Calu3 (cell line): Measurements from ENCODE around the gene HNRNPLL. TPM values are rescaled to one million over a fixed set of nuclear protein-coding genes. Genes with fewer than 3 reads are reported as not detected.

Source experiments
- BruUV-seq: library from RNA; stranded (reverse); fragments of 400-500 nt; replicated peaks from 2 replicates; lab custom pipeline; 2021; lab: Mats Ljungman, UMichigan
- CTCF ChIA-PET: fragments of 300-600 bp; sonication (Branson Sonifier 250); formaldehyde crosslinking; loops from one replicate; lab custom pipeline; 2022; ENCODE audit warnings: antibody characterized with exemption; lab: Charles Lee
- DNase-seq: peaks from one replicate; pipeline ENCODE4 v3.0.0; 2022
- H3K27ac Mint-ChIP-seq: one replicate; pipeline ENCODE4 v1.8.0; 2022; ENCODE audit warnings: mixed read lengths; ENCODE audit not compliant: unreplicated experiment
- H3K27me3 Mint-ChIP-seq: one replicate; pipeline ENCODE4 v1.8.0; 2022; ENCODE audit warnings: mixed read lengths; ENCODE audit not compliant: unreplicated experiment
- H3K36me3 Mint-ChIP-seq: one replicate; pipeline ENCODE4 v1.8.0; 2022; ENCODE audit warnings: mild to moderate bottlenecking, moderate library complexity, mixed read lengths; ENCODE audit not compliant: insufficient read depth, unreplicated experiment
- H3K4me1 Mint-ChIP-seq: one replicate; pipeline ENCODE4 v1.8.0; 2022; ENCODE audit warnings: mild to moderate bottlenecking, low read depth, mixed read lengths; ENCODE audit not compliant: unreplicated experiment
- H3K4me3 Mint-ChIP-seq: one replicate; pipeline ENCODE4 v1.8.0; 2022; ENCODE audit warnings: mild to moderate bottlenecking, low read depth, moderate library complexity, mixed read lengths; ENCODE audit not compliant: unreplicated experiment
- H3K9me3 Mint-ChIP-seq: one replicate; pipeline ENCODE4 v1.8.0; 2022; ENCODE audit warnings: low read depth, mixed read lengths; ENCODE audit not compliant: unreplicated experiment
- CTCF ChIP-seq: fragments of 200-600 bp; IDR thresholded peaks from one replicate; pipeline ENCODE4 v1.8.0; 2022; ENCODE audit warnings: antibody characterized with exemption; ENCODE audit not compliant: unreplicated experiment
- intact Hi-C: fragments of 100-400 bp; cut with micrococcal nuclease; formaldehyde crosslinking; loops from one replicate; pipeline ENCODE4 v1.10.0; 2022; ENCODE audit not compliant: unreplicated experiment
- total RNA-seq: library from RNA; stranded (reverse); gene quantifications from 2 replicates; pipeline ENCODE4 v1.2.3, GENCODE V29; 2022

HNRNPLL gene
- total RNA-seq, 1 experiment from 2014 or later: 47.6 TPM

GRCh38 chr2:38527338-38528007, 75.3 kb downstream of the HNRNPLL start:
- CTCF ChIA-PET: interaction anchor here (1.2 kb wide), 1 partner anchor 253 kb away, joined by 4 read pairs; no protein-coding TSS in a partner anchor
- Mint-ChIP-seq H3K36me3 (no peaks in the 10 kb centered on the region), H3K27ac (no peak overlapping the region), H3K4me3 (peak overlapping the region; percentile 59), H3K4me1 (no peaks in the 10 kb centered on the region), H3K9me3 (no peaks in the 10 kb centered on the region), H3K27me3 (no peaks in the 10 kb centered on the region)
- no TSS peak for BruUV-seq
- no peak for DNase-seq
- intact Hi-C loops: no loop called here
- TF ChIP-seq CTCF: no peak

- Mint-ChIP-seq H3K4me3 (no peak overlapping the region), H3K27ac (no peak overlapping the region), H3K9me3 (no peaks in the 10 kb centered on the region), H3K4me1 (no peaks in the 10 kb centered on the region), H3K27me3 (no peaks in the 10 kb centered on the region), H3K36me3 (no peaks in the 10 kb centered on the region)
- DNase-seq: no peak
- BruUV-seq: no TSS peak
- no peak for TF ChIP-seq CTCF
- CTCF ChIA-PET: no interaction called here
- intact Hi-C loops: no loop called here
Measured at GRCh38 chr2:38526195-38526594, 76.5 kb downstream of the HNRNPLL start.

GRCh38 chr2:38524580-38524979, 78.1 kb downstream of the HNRNPLL start:
- Mint-ChIP-seq H3K4me3 (no peak overlapping the region), H3K9me3 (no peaks in the 10 kb centered on the region), H3K4me1 (no peaks in the 10 kb centered on the region), H3K36me3 (no peaks in the 10 kb centered on the region), H3K27ac (no peak overlapping the region), H3K27me3 (no peaks in the 10 kb centered on the region)
- DNase-seq: no peak
- TF ChIP-seq CTCF: no peak
- no TSS peak for BruUV-seq
- intact Hi-C loops: no loop called here
- CTCF ChIA-PET: no interaction called here

GRCh38 chr2:38523728-38524437, 78.8 kb downstream of the HNRNPLL start:
- intact Hi-C loops: no loop called here
- Mint-ChIP-seq H3K9me3 (no peaks in the 10 kb centered on the region), H3K4me3 (no peak overlapping the region), H3K4me1 (no peaks in the 10 kb centered on the region), H3K36me3 (no peaks in the 10 kb centered on the region), H3K27ac (no peak overlapping the region), H3K27me3 (no peaks in the 10 kb centered on the region)
- TF ChIP-seq CTCF: no peak
- BruUV-seq: no TSS peak
- no peak for DNase-seq
- CTCF ChIA-PET: no interaction called here
